K562 (cell line): ENCODE results near the gene CAPN13. TPM values are rescaled to one million over a fixed set of nuclear protein-coding genes. Genes with fewer than 3 reads are reported as not detected.

Experiments used
- ATAC-seq: fragments of 200-7000 bp; cut with Tn5 transposase; 3 replicates; pipeline ENCODE4 v1.9.1; 2020; ENCODE audit warnings: moderate library complexity
- BruUV-seq: library from RNA; stranded (reverse); fragments of 400-500 nt; replicated peaks from 2 replicates; lab custom pipeline; 2021; lab: Mats Ljungman, UMichigan
- CTCF ChIA-PET: fragments of 300-600 bp; formaldehyde crosslinking; extraction: SDS; loops from one replicate; lab custom pipeline; 2021; ENCODE audit warnings: low intra/inter-chr PET ratio; lab: Yijun Ruan, JAX
- POLR2A ChIA-PET: fragments of 300-600, 350-650 bp; sonication (Branson Sonifier 250); formaldehyde crosslinking; extraction: SDS; loops from one replicate; lab custom pipeline; 2021; ENCODE audit warnings: antibody characterized with exemption, inconsistent platforms; lab: Yijun Ruan, JAX
- DNase-seq, 4 experiments: peaks; one replicate each; pipeline versions ENCODE4 v3.0.0 to v3.0.0-alpha.2; 2011 to 2018; ENCODE audit warnings: low spot score in 3 of 4, mixed read lengths in 3 of 4; ENCODE audit errors: extremely low read depth in 1 of 4
- FAIRE-seq: peaks from 2 replicates; lab custom pipeline; 2011; peaks lifted over from hg19 to GRCh38; lab: Jason Lieb, UNC
- H2AFZ ChIP-seq: 2 replicates; pipeline ENCODE4 v1.6.0; 2011; ENCODE audit warnings: low read depth, low read length, control low read depth, inconsistent platforms
- H3K27ac ChIP-seq: fragments of 200-600 bp; 3 replicates; pipeline ENCODE4 v1.8.0; 2011; ENCODE audit warnings: low read depth, mild to moderate bottlenecking, control low read depth, inconsistent platforms, low read length, moderate library complexity, mixed read lengths; ENCODE audit errors: extremely low read depth
- H3K27me3 ChIP-seq, 2 experiments: fragments of 300-600 bp in 1 of 2; 2 replicates in 1 of 2; 3 replicates in 1 of 2; pipeline versions ENCODE4 v1.6.0 to v1.8.0; 2011; ENCODE audit warnings: inconsistent platforms in 2 of 2, low read length in 2 of 2, mild to moderate bottlenecking in 1 of 2, mixed read lengths in 1 of 2, moderate library complexity in 1 of 2; ENCODE audit not compliant: control insufficient read depth in 2 of 2, insufficient read depth in 2 of 2
- H3K36me3 ChIP-seq: fragments of 300-600 bp; 3 replicates; pipeline ENCODE4 v1.8.0; 2011; ENCODE audit warnings: mild to moderate bottlenecking, low read length, inconsistent platforms; ENCODE audit not compliant: control insufficient read depth, insufficient read depth
- H3K4me1 ChIP-seq, 2 experiments: fragments of 200-600 bp in 1 of 2; replicated peaks in 1 of 2; 2 replicates in 1 of 2; 3 replicates in 1 of 2; pipeline versions ENCODE4 v1.5.1 to v1.8.0; 2011; ENCODE audit warnings: inconsistent platforms in 2 of 2, low read length in 2 of 2, mild to moderate bottlenecking in 1 of 2, mixed read lengths in 1 of 2, moderate library complexity in 1 of 2; ENCODE audit not compliant: control insufficient read depth in 2 of 2, insufficient read depth in 2 of 2
- H3K4me2 ChIP-seq: 2 replicates; pipeline ENCODE4 v1.6.1; 2011; ENCODE audit warnings: low read length, control low read depth, inconsistent platforms, mixed read lengths; ENCODE audit not compliant: insufficient read depth
- H3K4me3 ChIP-seq: fragments of 200-600 bp; sonication (generic), shearing (Covaris generic); 2 replicates; pipeline ENCODE4 v1.5.1; 2016; ENCODE audit warnings: control low read depth, inconsistent platforms
- H3K79me2 ChIP-seq: fragments of 200-600 bp; 3 replicates; pipeline ENCODE4 v1.8.0; 2011; ENCODE audit warnings: low read length, inconsistent platforms; ENCODE audit not compliant: control insufficient read depth, insufficient read depth
- H3K9ac ChIP-seq, 2 experiments: 2 replicates each; pipeline versions ENCODE4 v1.6.0 to v1.6.1; 2011; ENCODE audit warnings: low read depth in 2 of 2, low read length in 2 of 2, control low read depth in 1 of 2, inconsistent platforms in 1 of 2, mild to moderate bottlenecking in 1 of 2, mixed read lengths in 1 of 2; ENCODE audit not compliant: insufficient read depth in 1 of 2
- H3K9me1 ChIP-seq: one replicate; pipeline ENCODE4 v1.6.0; 2011; ENCODE audit warnings: inconsistent platforms, mild to moderate bottlenecking, low read length, moderate library complexity; ENCODE audit not compliant: control insufficient read depth, insufficient read depth
- H3K9me3 ChIP-seq: replicated peaks from 2 replicates; pipeline ENCODE4 v1.5.1; 2011; ENCODE audit warnings: low read depth, low read length, inconsistent platforms; ENCODE audit not compliant: control insufficient read depth, insufficient read depth
- H4K20me1 ChIP-seq: replicated peaks from 2 replicates; pipeline ENCODE4 v1.6.1; 2011; ENCODE audit warnings: low read length, inconsistent platforms, mixed read lengths; ENCODE audit not compliant: control insufficient read depth, insufficient read depth
- HINFP ChIP-seq: fragments of 450-650 bp; conservative IDR thresholded peaks from 2 replicates; pipeline ENCODE4 v1.6.1; 2016; ENCODE audit warnings: missing genetic modification characterization, low read depth, mild to moderate bottlenecking, control low read depth, missing compliant biosample characterization
- NELFE ChIP-seq: IDR thresholded peaks from 2 replicates; pipeline ENCODE4 v1.6.1; 2011; ENCODE audit warnings: mild to moderate bottlenecking; ENCODE audit not compliant: insufficient read depth, insufficient read length
- NKRF ChIP-seq: fragments of 450-650 bp; IDR thresholded peaks from 2 replicates; pipeline ENCODE4 v1.6.1; 2016; ENCODE audit warnings: borderline replicate concordance
- PML ChIP-seq: IDR thresholded peaks from 2 replicates; pipeline ENCODE4 v1.6.1; 2012; ENCODE audit warnings: low read length, inconsistent platforms
- POLR2AphosphoS2 ChIP-seq: IDR thresholded peaks from 2 replicates; pipeline ENCODE4 v1.6.1; 2012; ENCODE audit warnings: low read length, improper control_type of control experiment
- PREB ChIP-seq: sonication (generic); formaldehyde crosslinking; IDR thresholded peaks from 2 replicates; pipeline ENCODE4 v1.8.1; 2023; ENCODE audit warnings: mild to moderate bottlenecking, missing genetic modification reagents
- PURB ChIP-seq: sonication (generic); formaldehyde crosslinking; IDR thresholded peaks from 2 replicates; pipeline ENCODE4 v1.9.0; 2021; ENCODE audit warnings: low read depth, mild to moderate bottlenecking, missing genetic modification reagents
- RBM34 ChIP-seq: fragments of 200-400 bp; formaldehyde crosslinking; IDR thresholded peaks from 2 replicates; pipeline ENCODE4 v1.6.1; 2018; ENCODE audit warnings: low read length, borderline replicate concordance; ENCODE audit not compliant: insufficient read depth
- SIN3A ChIP-seq, 2 experiments: fragments of 150-350 bp in 1 of 2; IDR thresholded peaks; 2 replicates each; pipeline ENCODE4 v1.6.1; 2011 to 2016; ENCODE audit warnings: borderline replicate concordance in 2 of 2, low read depth in 2 of 2, low read length in 2 of 2, mild to moderate bottlenecking in 2 of 2, moderate library complexity in 2 of 2; ENCODE audit not compliant: control insufficient read depth in 1 of 2
- TARDBP ChIP-seq: fragments of 450-650 bp; IDR thresholded peaks from 2 replicates; pipeline ENCODE4 v1.6.1; 2016
- THAP12 ChIP-seq: fragments of 250-450 bp; sonication (Bioruptor Pico); IDR thresholded peaks from 2 replicates; pipeline ENCODE4 v1.9.0; 2021; ENCODE audit warnings: mild to moderate bottlenecking, inconsistent platforms
- ZBTB1 ChIP-seq: sonication (generic); formaldehyde crosslinking; IDR thresholded peaks from 2 replicates; pipeline ENCODE4 v1.8.1; 2023; ENCODE audit warnings: missing genetic modification reagents, low read depth, mild to moderate bottlenecking, borderline replicate concordance
- ZNF395 ChIP-seq: fragments of 200-800 bp; sonication (Bioruptor generic); IDR thresholded peaks from 2 replicates; pipeline ENCODE4 v1.6.1; 2017; ENCODE audit warnings: missing genetic modification characterization, missing compliant biosample characterization
- WGBS: fragments of 100-300 bp; shearing (Covaris generic); methylation state at CpG from one replicate; pipeline ENCODE4 v1.1.6; 2016; ENCODE audit warnings: low coverage, mixed read lengths; ENCODE audit not compliant: insufficient coverage; ENCODE audit errors: missing lambda C conversion rate; 5-methylcytosine and 5-hydroxymethylcytosine counted together
- in situ Hi-C: fragments of 300-500 bp; cut with MboI; formaldehyde crosslinking; loops from 4 replicates; pipeline ENCODE4 v1.15.0; 2018; ENCODE audit warnings: inconsistent platforms, mixed read lengths
- intact Hi-C: fragments of 100-400 bp; cut with micrococcal nuclease; formaldehyde crosslinking; loops from 2 replicates; pipeline ENCODE4 v1.14.2; 2022
- polyA plus RNA-seq, 8 experiments: library from polyadenylated mRNA; depleted of rRNA in 4 of 8; stranded (reverse) in 5 of 8; unstranded in 3 of 8; fragments of >200 nt; fragmentation: Nextera tagmentation in 2 of 8; fragmentation: Illumina TruSeq in 1 of 8; extraction: Ambion mirVana in 2 of 8; extraction: Trizol in 1 of 8; gene quantifications; 2 replicates each; pipeline versions ENCODE4 v1.2.1 to v1.2.3, GENCODE V29; 2011 to 2014; ENCODE audit warnings: inconsistent platforms in 1 of 8, missing spikeins in 1 of 8
- total RNA-seq, 7 experiments: library from RNA; depleted of rRNA in 6 of 7; stranded (reverse); fragments of >200 nt in 6 of 7; fragmentation: Illumina TruSeq in 2 of 7; extraction: Trizol in 2 of 7; gene quantifications; 2 replicates each; pipeline versions ENCODE4 v1.2.1 to v1.2.3, GENCODE V29; 2011 to 2021; ENCODE audit warnings: low replicate concordance in 1 of 7

CAPN13 gene
- total and polyA plus RNA-seq, 9 of the 15 experiments (the other 6 are each of a cell fraction or from before 2014, with no cell fraction given) = not detected

GRCh38 chr2:30684996-30685395, 122.2 kb downstream of the CAPN13 start:
- no peak for ATAC-seq
- BruUV-seq = no TSS peak
- in situ Hi-C loops = no loop called here

More at GRCh38 chr2:30684996-30685395, 122.2 kb downstream of the CAPN13 start:
- FAIRE-seq = no peak
- H3K27me3 ChIP-seq = peaks cover 11 to 69% of the 10 kb centered on the region in 2 experiments; a peak in 4 of 5 replicates
- H4K20me1 ChIP-seq = no peaks in the 10 kb centered on the region
- DNase-seq = no peak
- POLR2A ChIA-PET = no interaction called here
- no peaks in the 10 kb centered on the region for H3K36me3 ChIP-seq
- no peak overlapping the region for H3K4me3 ChIP-seq
- H3K4me1 ChIP-seq = no peaks in the 10 kb centered on the region
- TF ChIP-seq THAP12 (CRISPR knock-in tag) (no peak), PML (no peak), PREB (CRISPR knock-in tag) (no peak), PURB (CRISPR knock-in tag) (no peak), ZNF395 (CRISPR knock-in tag) (no peak), RBM34 (no peak), TARDBP (no peak), SIN3A (IDR thresholded peaks at IDR 0.05; ENCODE audit: borderline replicate concordance in 2 of 2, control insufficient read depth in 1 of 2, low read depth in 2 of 2, low read length in 2 of 2) (no peak), ZBTB1 (no peak), NKRF (no peak), POLR2AphosphoS2 (no peak), NELFE (no peak), HINFP (tag) (no peak)
- no peaks in the 10 kb centered on the region for H3K79me2 ChIP-seq
- H3K9me3 ChIP-seq = no peaks in the 10 kb centered on the region
- WGBS = 0% methylated on average over 3 of the region's 3 CpGs
- no peaks in the 10 kb centered on the region for H3K9me1 ChIP-seq
- H2AFZ ChIP-seq = no peak overlapping the region
- H3K9ac ChIP-seq = no peak overlapping the region
- intact Hi-C loops = loop anchor here (5.0 kb wide), 1 partner anchor 478 kb away; no protein-coding TSS in a partner anchor
- no peak overlapping the region for H3K4me2 ChIP-seq
- H3K27ac ChIP-seq = no peak overlapping the region
- CTCF ChIA-PET = no interaction called here
